Measurements from ENCODE around the gene EMD.

The EMD gene

DNA sequence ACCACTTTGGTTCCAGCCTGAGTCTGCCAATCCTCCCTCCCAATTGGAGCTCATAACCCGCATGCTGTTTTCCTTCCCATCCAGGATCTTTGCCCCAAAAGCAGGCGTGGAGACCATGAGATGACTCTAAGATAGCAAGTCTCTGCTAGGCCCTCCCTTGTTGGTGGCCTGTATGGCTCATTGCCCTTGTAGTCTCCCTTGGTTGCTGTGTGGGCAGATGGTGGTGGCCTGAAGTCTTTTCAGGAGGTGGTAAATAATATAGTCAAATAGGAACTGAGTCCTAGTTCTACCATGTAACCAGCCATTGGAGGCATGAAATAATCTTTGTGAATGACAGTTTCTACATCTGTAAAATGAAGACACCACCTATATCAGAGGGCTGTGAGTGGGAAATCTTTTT lies 50.6 kb downstream of the EMD start:
- TF ChIP-seq, protein P1, sequence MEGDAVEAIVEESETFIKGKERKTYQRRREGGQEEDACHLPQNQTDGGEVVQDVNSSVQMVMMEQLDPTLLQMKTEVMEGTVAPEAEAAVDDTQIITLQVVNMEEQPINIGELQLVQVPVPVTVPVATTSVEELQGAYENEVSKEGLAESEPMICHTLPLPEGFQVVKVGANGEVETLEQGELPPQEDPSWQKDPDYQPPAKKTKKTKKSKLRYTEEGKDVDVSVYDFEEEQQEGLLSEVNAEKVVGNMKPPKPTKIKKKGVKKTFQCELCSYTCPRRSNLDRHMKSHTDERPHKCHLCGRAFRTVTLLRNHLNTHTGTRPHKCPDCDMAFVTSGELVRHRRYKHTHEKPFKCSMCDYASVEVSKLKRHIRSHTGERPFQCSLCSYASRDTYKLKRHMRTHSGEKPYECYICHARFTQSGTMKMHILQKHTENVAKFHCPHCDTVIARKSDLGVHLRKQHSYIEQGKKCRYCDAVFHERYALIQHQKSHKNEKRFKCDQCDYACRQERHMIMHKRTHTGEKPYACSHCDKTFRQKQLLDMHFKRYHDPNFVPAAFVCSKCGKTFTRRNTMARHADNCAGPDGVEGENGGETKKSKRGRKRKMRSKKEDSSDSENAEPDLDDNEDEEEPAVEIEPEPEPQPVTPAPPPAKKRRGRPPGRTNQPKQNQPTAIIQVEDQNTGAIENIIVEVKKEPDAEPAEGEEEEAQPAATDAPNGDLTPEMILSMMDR (IDR thresholded peaks at IDR 0.05; ENCODE audit: control extremely low read depth, extremely low read depth, low read depth, missing control alignments): no peak
- CTCF ChIA-PET: interaction anchor here (2.7 kb wide), 1 partner anchor 9 kb away, joined by 7 read pairs; no protein-coding TSS in a partner anchor
- POLR2A ChIA-PET: no interaction called here
- DNase-seq (ENCODE audit: extremely low spot score): no peak

DNA sequence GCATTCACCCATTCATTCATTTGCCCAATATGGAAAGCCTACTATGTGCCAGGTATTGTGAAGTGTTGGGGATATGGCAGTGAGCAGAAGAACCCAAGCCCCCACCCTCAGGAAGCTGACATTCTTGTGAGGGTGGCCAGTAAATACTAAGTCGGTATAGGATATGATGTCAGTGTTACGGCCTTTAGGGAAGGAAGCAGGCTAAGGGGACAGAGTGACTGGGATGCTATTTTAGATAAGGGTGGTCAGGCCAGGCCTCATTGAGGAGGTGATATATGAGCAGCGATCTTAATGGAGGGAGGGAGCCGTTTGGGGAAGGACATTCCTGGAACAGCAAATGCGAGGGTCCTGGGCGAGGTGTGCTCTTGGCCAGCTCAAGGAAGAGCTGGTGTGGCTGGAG lies 51.4 kb downstream of the EMD start:
- CTCF ChIA-PET: no interaction called here
- TF ChIP-seq, protein P1 (IDR thresholded peaks at IDR 0.05; ENCODE audit: control extremely low read depth, extremely low read depth, low read depth, missing control alignments): no peak
- no peak for DNase-seq (ENCODE audit: extremely low spot score)
- POLR2A ChIA-PET: no interaction called here

DNA sequence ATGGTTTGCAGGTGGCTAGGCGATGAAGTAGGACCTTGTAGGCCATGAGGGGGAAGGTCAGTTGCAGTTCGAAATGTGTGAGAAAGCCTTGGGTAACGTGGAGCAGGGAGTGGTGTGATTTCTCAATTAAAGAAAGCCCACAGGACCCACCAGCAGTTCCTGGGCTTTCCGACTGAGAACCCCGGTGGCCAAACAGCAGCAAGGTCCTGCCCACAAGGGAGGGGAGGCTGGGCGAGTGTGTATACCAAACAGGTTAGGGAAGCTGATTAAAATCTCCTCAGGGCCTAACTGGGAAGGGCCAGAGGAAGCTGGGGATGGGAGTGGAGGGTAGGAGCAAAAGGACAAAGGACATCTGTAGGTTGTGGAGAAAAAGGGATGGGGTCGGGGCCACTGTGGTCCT lies 51.8 kb downstream of the EMD start:
- ChIA-PET CTCF (no interaction called here), POLR2A (no interaction called here)
- no peak for DNase-seq (ENCODE audit: extremely low spot score)

More for the DNA sequence above, 51.8 kb downstream of the EMD start:
- TF ChIP-seq, protein P1 (IDR thresholded peaks at IDR 0.05; ENCODE audit: control extremely low read depth, extremely low read depth, low read depth, missing control alignments): no peak
